Mesendoderm (in vitro differentiated cells): ENCODE results near the gene ZNF827. TPM values are rescaled to one million over a fixed set of nuclear protein-coding genes. Genes with fewer than 3 reads are reported as not detected.

Experiments
- DNase-seq: peaks from one replicate; pipeline ENCODE4 v3.0.0; 2013
- H2AK5ac ChIP-seq: 2 replicates; pipeline ENCODE4 v1.6.1; 2013; ENCODE audit warnings: low read length, inconsistent platforms
- H2BK120ac ChIP-seq: 2 replicates; pipeline ENCODE4 v1.6.1; 2013; ENCODE audit warnings: low read depth, mild to moderate bottlenecking, low read length, moderate library complexity, mixed read lengths
- H2BK15ac ChIP-seq: replicated peaks from 2 replicates; pipeline ENCODE4 v1.6.1; 2013; ENCODE audit warnings: low read depth, mild to moderate bottlenecking, moderate library complexity
- H2BK5ac ChIP-seq: 2 replicates; pipeline ENCODE4 v1.6.1; 2013; ENCODE audit warnings: low read length, inconsistent platforms
- H3K18ac ChIP-seq: 2 replicates; pipeline ENCODE4 v1.6.1; 2013; ENCODE audit warnings: mild to moderate bottlenecking, low read length, mixed read lengths
- H3K23ac ChIP-seq: one replicate; pipeline ENCODE4 v1.6.1; 2013; ENCODE audit warnings: low read length
- H3K27ac ChIP-seq: 2 replicates; pipeline ENCODE4 v1.5.1; 2013; ENCODE audit warnings: low read depth, mild to moderate bottlenecking, inconsistent platforms, low read length, moderate library complexity
- H3K27me3 ChIP-seq: 2 replicates; pipeline ENCODE4 v1.6.1; 2013; ENCODE audit warnings: low read length, control low read depth, mild to moderate bottlenecking, inconsistent platforms; ENCODE audit not compliant: insufficient read depth, poor library complexity
- H3K36me3 ChIP-seq: 2 replicates; pipeline ENCODE4 v1.6.1; 2013; ENCODE audit warnings: low read length, inconsistent platforms; ENCODE audit not compliant: control insufficient read depth, insufficient read depth
- H3K4ac ChIP-seq: one replicate; pipeline ENCODE4 v1.6.1; 2013; ENCODE audit warnings: low read depth, mild to moderate bottlenecking, low read length, moderate library complexity
- H3K4me1 ChIP-seq: 2 replicates; pipeline ENCODE4 v1.6.1; 2013; ENCODE audit warnings: low read depth, low read length, inconsistent platforms; ENCODE audit not compliant: control insufficient read depth
- H3K4me2 ChIP-seq: 2 replicates; pipeline ENCODE4 v1.6.1; 2013; ENCODE audit warnings: low read length
- H3K4me3 ChIP-seq: 2 replicates; pipeline ENCODE4 v1.5.1; 2013; ENCODE audit warnings: mild to moderate bottlenecking, low read length
- H3K56ac ChIP-seq: one replicate; pipeline ENCODE4 v1.6.1; 2013; ENCODE audit warnings: low read length
- H3K79me1 ChIP-seq: 2 replicates; pipeline ENCODE4 v1.6.1; 2013; ENCODE audit warnings: low read length, inconsistent platforms
- H3K79me2 ChIP-seq: 2 replicates; pipeline ENCODE4 v1.6.1; 2013; ENCODE audit warnings: mild to moderate bottlenecking, low read length; ENCODE audit not compliant: control insufficient read depth, insufficient read depth
- H3K9ac ChIP-seq: 2 replicates; pipeline ENCODE4 v1.6.1; 2013; ENCODE audit warnings: low read length, inconsistent platforms
- H4K5ac ChIP-seq: one replicate; pipeline ENCODE4 v1.6.1; 2013; ENCODE audit warnings: low read length
- H4K8ac ChIP-seq: one replicate; pipeline ENCODE4 v1.6.1; 2013; ENCODE audit warnings: low read depth, mild to moderate bottlenecking, control low read depth, low read length, moderate library complexity
- WGBS: extraction: QIAGEN DNeasy Blood & Tissue Kit; methylation state at CpG from one replicate; pipeline ENCODE4 v1.1.7; 2013; ENCODE audit warnings: low lambda C conversion rate, missing lambda C conversion rate; ENCODE audit not compliant: insufficient coverage; ENCODE audit errors: extremely low coverage; 5-methylcytosine and 5-hydroxymethylcytosine counted together
- small RNA-seq: library from polyadenylated mRNA; stranded (forward); fragments of <200 nt; extraction: miRNeasy Mini kit (QIAGEN cat#:217004); gene quantifications from one replicate; pipeline ENCODE3, GENCODE V24; 2013; ENCODE audit not compliant: insufficient read depth

Gene ZNF827

GRCh38 chr4:145709843-145710242 is 228.8 kb downstream of the ZNF827 start:
- no peak overlapping the region for H4K8ac ChIP-seq
- H3K18ac ChIP-seq: no peak overlapping the region
- no peak overlapping the region for H3K27ac ChIP-seq
- no CpG with 5 or more reads among the region's 3 CpGs for WGBS
- no peaks in the 10 kb centered on the region for H3K36me3 ChIP-seq
- no peak overlapping the region for H2BK5ac ChIP-seq
- H4K5ac ChIP-seq: no peak overlapping the region
- no peak overlapping the region for H3K4me3 ChIP-seq
- H3K79me2 ChIP-seq: no peaks in the 10 kb centered on the region
- no peak overlapping the region for H2BK120ac ChIP-seq
- H2AK5ac ChIP-seq: no peak overlapping the region
- no peaks in the 10 kb centered on the region for H3K79me1 ChIP-seq
- H3K23ac ChIP-seq: no peak overlapping the region
- H3K9ac ChIP-seq: no peak overlapping the region
- no peak overlapping the region for H3K4me2 ChIP-seq
- no peak overlapping the region for H3K56ac ChIP-seq
- H3K4ac ChIP-seq: no peak overlapping the region
- no peaks in the 10 kb centered on the region for H3K27me3 ChIP-seq
- no peak for DNase-seq
- peaks cover under 1% of the 10 kb centered on the region for H3K4me1 ChIP-seq
- no peak overlapping the region for H2BK15ac ChIP-seq

GRCh38 chr4:145709336-145709735 is 229.3 kb downstream of the ZNF827 start:
- Histone ChIP-seq H3K4me2 (no peak overlapping the region), H2AK5ac (no peak overlapping the region), H2BK5ac (no peak overlapping the region), H2BK15ac (no peak overlapping the region), H3K18ac (no peak overlapping the region), H3K27ac (no peak overlapping the region), H4K5ac (no peak overlapping the region), H3K79me2 (no peaks in the 10 kb centered on the region), H2BK120ac (no peak overlapping the region), H3K27me3 (no peaks in the 10 kb centered on the region), H4K8ac (no peak overlapping the region), H3K23ac (no peak overlapping the region), H3K79me1 (no peaks in the 10 kb centered on the region), H3K9ac (no peak overlapping the region), H3K56ac (no peak overlapping the region), H3K36me3 (no peaks in the 10 kb centered on the region), H3K4me1 (peaks cover 2% of the 10 kb centered on the region), H3K4me3 (no peak overlapping the region), H3K4ac (no peak overlapping the region)
- WGBS: no CpG with 5 or more reads among the region's 1 CpG
- DNase-seq: no peak

Small RNAs within 50 kb of the gene (small RNA-seq; reads per million reads assigned to genes)
- gene RF00019: not detected
